KG1 (cell line): Measurements from ENCODE around the gene NBR1.
"Not testable (repeated sequence)": the region's sequence is repeated elsewhere in the genome, so short reads cannot be mapped to it uniquely, and the experiment has no call there.

Source experiments
- DNase-seq: peaks from one replicate; lab custom pipeline; 2025; lab: John Stamatoyannopoulos, UW

NBR1 gene

GRCh38 chr17:43246456-43246855, 75.4 kb downstream of the NBR1 start:
- not testable (repeated sequence) for DNase-seq
